ENCODE data around the gene WFDC2.
A peak's percentile ranks its signal among the peaks of the same experiment; 100 is the strongest.

The WFDC2 gene

GRCh38 chr20:45501600-45501999, 32.0 kb downstream of the WFDC2 start:
- DNase-seq = no peak

GRCh38 chr20:45502561-45502960, 33.0 kb downstream of the WFDC2 start:
- no peak for DNase-seq

- peak; percentile 49 to 68 for DNase-seq
Measured at GRCh38 chr20:45503403-45503802, 33.9 kb downstream of the WFDC2 start.

- DNase-seq = no peak
Measured at GRCh38 chr20:45506398-45506797, 36.8 kb downstream of the WFDC2 start.

DNA sequence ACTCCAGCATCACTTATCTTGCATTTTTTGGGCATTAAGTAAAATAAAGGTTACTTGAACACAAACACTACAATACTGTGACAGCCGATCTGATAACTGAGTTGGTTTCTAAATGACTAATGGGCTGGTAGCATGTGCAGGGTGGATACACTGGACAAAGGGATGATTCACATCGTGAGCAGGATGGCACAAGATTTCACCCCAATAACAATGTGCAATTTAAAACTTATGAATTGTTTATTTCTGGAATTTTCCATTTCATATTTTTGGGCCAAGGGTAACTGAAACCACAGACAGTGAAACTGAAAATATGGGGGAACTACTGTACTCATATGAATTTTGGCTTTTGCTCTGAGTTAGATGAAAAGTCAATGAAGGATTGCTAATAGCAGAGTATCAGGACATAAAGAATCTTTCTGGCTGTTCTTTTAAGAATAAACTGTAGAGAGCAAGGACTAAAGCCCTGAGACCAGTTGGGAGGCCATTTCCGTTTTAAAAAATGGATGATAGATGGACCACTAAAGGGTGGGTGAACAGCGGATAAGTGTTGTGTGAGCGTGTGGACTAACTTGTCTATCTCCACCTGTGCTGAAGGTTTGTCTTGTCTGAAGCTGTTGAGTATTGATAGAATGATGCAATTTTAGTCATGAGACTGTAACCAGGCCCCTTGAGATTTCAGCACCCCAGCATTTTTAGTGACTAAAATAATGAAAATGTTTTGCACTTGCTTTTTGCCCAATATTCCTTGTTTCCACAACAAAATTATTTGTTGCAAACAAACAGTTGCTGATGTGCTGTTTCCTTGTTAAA, 37.7 kb downstream of the WFDC2 start:
- peak; percentile 52 to 76 for DNase-seq

GRCh38 chr20:45508068-45508886, 38.7 kb downstream of the WFDC2 start:
- DNase-seq = no peak

DNA sequence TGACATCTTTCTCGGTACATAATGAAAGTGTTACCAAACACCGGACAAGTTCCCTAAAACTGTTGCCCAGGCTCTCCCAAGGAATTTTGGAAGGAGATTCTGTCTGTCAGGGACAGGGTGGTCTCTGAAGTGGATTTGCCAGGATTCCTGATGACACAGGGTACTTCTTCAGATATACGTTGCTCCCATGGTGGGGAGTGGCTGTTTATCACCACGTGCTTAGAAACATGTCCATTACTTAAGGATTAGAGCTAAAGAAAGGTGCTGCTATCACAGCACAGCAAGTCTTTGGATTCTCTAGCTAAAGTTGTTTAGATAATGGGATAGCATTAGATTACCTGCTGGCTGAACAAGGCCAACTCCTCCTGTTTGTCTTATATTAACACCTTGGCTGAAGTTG, 39.5 kb downstream of the WFDC2 start:
- DNase-seq = no peak

- DNase-seq = peak; percentile 83 to 86
Measured at GRCh38 chr20:45510242-45510862, 40.8 kb downstream of the WFDC2 start.

GRCh38 chr20:45515147-45515913, 45.8 kb downstream of the WFDC2 start, which contains the start of gene SPINT3:
Gene SPINT3 (minus strand): TSS chr20:45515622. CDS start chr20:45515608, 14 bp downstream.
- DNase-seq = no peak

DNA sequence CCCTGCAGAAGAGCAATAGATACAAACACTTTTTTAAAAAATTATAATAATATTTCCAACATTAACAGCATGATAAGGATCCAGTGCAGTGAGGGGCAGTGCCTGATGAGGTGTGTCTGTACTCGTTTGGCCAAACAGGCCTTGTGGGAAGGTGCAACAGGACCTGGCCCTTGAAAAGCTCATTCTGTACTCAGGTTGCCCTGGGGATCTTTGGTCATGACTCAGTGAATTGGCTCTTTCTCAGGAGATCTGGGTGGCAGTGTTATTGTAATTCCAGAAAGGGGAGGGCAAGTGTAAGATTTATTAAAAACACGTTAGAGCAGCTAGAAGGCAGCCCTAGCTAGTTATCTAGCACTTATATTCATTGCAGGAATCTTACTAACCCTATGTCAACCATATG, 48.7 kb downstream of the WFDC2 start:
- DNase-seq = no peak

DNA sequence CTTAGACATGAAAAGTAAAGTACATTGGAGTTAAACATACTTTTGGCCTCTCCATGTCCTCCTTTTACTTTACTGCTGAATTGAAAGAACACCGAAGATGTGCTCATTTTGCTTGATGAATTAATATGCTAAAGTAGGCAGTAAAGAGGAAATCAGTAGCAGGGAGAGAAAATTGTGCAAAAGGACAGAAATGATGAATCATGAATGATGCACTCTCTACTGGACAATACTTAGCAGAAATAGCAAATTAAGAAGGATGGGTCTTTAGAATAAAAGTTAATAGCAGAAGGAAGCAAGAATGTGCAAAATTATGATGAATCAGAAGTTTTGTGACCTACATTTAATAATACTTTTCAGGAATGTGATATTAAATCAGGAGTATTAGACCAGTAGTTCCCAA, 54.3 kb downstream of the WFDC2 start:
- DNase-seq = peak; percentile 21 to 59

GRCh38 chr20:45527294-45527693, 57.7 kb downstream of the WFDC2 start:
- DNase-seq = no peak

All from inflammatory macrophage treated with lipopolysaccharide for 1 hour (primary cell).